Stomach smooth muscle (tissue), 2 donors: ENCODE measurements around the gene CRTAC1.

ENCODE experiments used
- H3K27ac ChIP-seq: one replicate; pipeline ENCODE4 v1.7.0; 2013; ENCODE audit warnings: mild to moderate bottlenecking, low read length, inconsistent platforms
- H3K27me3 ChIP-seq, 2 donors: one replicate each; pipeline ENCODE4 v1.7.0; 2013; ENCODE audit warnings: low read length in 2 of 2; ENCODE audit not compliant: insufficient read depth in 2 of 2, control insufficient read depth in 1 of 2
- H3K36me3 ChIP-seq, 2 donors: one replicate each; pipeline ENCODE4 v1.7.0; 2013; ENCODE audit warnings: low read length in 2 of 2; ENCODE audit not compliant: control insufficient read depth in 2 of 2, insufficient read depth in 2 of 2
- H3K4me1 ChIP-seq: one replicate; pipeline ENCODE4 v1.7.0; 2013; ENCODE audit warnings: low read length; ENCODE audit not compliant: control insufficient read depth, insufficient read depth
- H3K4me3 ChIP-seq, 2 donors: one replicate each; pipeline ENCODE4 v1.7.0; 2013; ENCODE audit warnings: low read length in 2 of 2
- H3K9ac ChIP-seq, 2 donors: one replicate each; pipeline ENCODE4 v1.7.0; 2013; ENCODE audit warnings: low read length in 2 of 2, mild to moderate bottlenecking in 1 of 2
- H3K9me3 ChIP-seq, 2 donors: one replicate each; pipeline ENCODE4 v1.7.0; 2013; ENCODE audit warnings: low read length in 2 of 2; ENCODE audit not compliant: control insufficient read depth in 2 of 2
- donor health status: healthy.
- donor health status: Pancreatic carcinoma.

The CRTAC1 gene

DNA sequence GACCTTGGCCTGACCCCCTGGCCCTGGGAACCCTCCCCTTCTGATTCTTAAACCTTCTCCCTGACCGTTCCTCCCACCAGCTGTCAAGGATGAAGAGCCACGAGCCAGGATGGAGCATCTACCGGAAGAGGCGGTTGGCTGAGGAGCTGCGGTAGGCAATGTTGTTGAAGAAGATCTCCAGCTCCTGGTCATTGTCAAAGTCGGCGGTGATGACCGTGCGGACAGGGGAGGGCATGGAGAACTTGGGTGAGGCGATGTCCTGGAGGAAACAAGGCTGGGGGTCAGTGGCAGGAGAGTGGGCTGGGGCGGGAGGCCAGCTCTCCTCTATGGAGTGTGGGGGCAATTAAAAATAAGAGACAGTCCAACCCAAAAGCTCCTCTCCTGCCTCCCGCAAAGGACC, 129.0 kb downstream of the CRTAC1 start:
- Histone ChIP-seq H3K27me3 (peaks cover 14 to 16% of the 10 kb centered on the region in 2 donors), H3K27ac (no peak overlapping the region), H3K9me3 (no peaks in the 10 kb centered on the region), H3K4me3 (no peak overlapping the region), H3K36me3 (no peaks in the 10 kb centered on the region), H3K4me1 (no peaks in the 10 kb centered on the region), H3K9ac (no peak overlapping the region)

DNA sequence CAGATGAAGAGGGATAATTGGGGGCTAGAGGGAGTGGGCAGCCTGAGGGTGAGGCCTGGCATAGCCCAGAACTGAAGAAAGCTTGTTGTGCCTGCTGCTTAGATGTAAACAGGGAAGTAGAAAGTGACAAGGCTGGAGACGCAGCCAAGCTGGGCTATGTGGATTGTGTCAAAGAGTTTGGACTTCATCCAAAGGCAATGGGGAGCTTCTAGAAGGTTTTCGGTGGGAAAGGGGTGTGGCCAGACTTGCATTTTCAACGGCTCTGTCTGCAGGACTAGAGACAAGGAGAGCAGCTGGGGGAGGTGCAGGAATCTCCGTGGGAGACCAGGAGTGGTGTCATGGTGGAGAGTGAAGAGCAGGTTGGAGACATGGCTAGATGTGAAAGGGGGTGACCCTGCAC, 132.0 kb downstream of the CRTAC1 start:
- no peaks in the 10 kb centered on the region for H3K36me3 ChIP-seq
- peaks cover 9 to 16% of the 10 kb centered on the region in 2 donors for H3K27me3 ChIP-seq
- peaks cover 0 to 3% of the 10 kb centered on the region in 2 donors for H3K9me3 ChIP-seq
- no peak overlapping the region for H3K4me3 ChIP-seq
- no peak overlapping the region for H3K27ac ChIP-seq
- no peak overlapping the region for H3K9ac ChIP-seq
- H3K4me1 ChIP-seq = no peaks in the 10 kb centered on the region

DNA sequence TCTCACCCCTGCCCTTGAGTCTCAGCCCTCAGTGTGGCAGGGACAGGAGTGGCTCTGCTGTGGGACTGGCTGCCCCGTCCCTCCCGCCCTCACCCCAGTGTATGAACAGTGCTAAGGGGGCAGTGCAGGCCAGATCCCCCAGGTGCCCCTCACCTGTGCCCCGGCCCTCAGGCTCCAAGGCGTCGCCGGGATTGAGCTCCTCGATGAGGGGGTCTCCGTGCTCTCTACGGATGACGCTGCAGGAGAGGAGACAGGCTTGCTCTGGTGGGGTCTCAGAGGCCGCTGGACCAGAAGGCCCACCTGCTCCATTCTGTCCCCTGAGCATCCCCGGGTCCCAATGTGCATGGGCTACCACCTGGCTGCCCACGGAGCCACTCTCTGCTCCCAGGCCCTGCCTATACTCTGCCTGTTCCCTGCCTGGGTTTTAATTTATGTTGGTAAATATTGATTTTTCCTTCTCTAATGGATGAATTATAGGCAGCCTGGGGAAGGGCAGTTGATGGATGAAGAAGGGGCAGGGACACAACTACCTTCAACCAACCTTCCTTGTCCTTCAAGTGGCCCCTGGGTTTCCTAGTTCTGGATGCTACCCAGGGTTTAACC, 133.6 kb downstream of the CRTAC1 start:
- Histone ChIP-seq H3K27me3 (peaks cover 9 to 15% of the 10 kb centered on the region in 2 donors), H3K9me3 (peaks cover 0 to 3% of the 10 kb centered on the region in 2 donors), H3K4me1 (no peaks in the 10 kb centered on the region), H3K27ac (no peak overlapping the region), H3K9ac (no peak overlapping the region), H3K4me3 (no peak overlapping the region), H3K36me3 (no peaks in the 10 kb centered on the region)

DNA sequence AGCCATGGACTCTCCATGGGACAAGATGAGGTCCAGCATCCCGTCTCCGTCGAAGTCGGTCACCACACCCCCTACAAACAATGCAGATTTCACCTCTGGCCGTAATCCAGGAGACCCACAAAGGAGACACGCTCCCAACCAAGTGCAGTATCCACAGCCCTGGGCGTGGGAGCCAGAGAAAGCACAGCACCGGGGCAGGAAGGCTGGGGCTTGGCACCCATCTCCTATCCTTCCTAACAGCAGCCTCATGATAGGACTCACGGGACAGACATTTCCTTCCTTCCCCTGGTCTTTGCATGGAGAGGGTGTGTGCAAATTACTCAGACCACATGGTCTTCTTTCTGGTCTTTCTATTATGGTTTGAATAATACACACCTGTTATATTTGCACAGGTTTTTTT, 134.5 kb downstream of the CRTAC1 start:
- Histone ChIP-seq H3K9me3 (peaks cover 0 to 3% of the 10 kb centered on the region in 2 donors), H3K4me3 (no peak overlapping the region), H3K27ac (no peak overlapping the region), H3K27me3 (peaks cover 9 to 18% of the 10 kb centered on the region in 2 donors), H3K4me1 (no peaks in the 10 kb centered on the region), H3K36me3 (no peaks in the 10 kb centered on the region), H3K9ac (no peak overlapping the region)

DNA sequence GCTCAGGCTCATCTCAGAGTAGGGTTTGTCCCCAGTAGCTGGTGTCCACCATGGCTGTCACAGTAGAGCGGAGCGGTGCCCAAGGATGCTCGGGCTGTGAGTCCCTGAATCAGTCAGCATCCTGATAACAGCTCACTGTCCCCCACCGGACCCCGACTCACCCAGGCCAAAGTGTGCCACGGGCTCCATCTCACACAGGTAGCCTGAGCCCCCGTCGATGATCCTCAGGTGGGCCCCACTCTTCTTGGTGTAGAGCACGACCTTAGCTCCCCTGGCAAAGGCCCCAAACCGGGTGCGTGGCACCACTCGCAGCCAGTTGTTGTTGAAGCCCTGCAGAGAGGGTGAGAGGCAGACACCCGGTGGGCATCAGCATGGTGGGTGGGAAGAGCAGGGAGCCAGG, 135.3 kb downstream of the CRTAC1 start:
- Histone ChIP-seq H3K36me3 (no peaks in the 10 kb centered on the region), H3K4me1 (no peaks in the 10 kb centered on the region), H3K27ac (no peak overlapping the region), H3K9me3 (peaks cover 0 to 3% of the 10 kb centered on the region in 2 donors), H3K9ac (no peak overlapping the region), H3K27me3 (peaks cover 9 to 18% of the 10 kb centered on the region in 2 donors), H3K4me3 (no peak overlapping the region)

DNA sequence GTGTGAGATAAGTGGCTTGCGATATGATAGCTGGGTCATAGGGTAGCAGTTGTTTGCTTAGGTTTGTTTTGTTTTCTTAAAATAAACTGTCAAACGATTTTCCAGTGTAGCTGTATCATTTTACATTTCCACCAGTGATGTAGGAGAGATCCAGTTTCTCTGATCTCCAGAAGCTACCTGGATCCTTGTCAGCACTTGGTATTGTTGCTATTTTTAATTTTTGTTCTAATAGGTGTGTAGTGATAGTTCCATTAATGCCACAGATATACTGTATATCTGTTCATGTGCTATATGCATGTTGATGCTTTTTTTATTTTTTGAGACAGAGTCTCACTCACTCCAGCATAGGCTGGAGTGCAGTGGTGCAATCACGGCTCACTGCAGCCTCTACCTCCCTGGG, 136.3 kb downstream of the CRTAC1 start:
- Histone ChIP-seq H3K4me1 (no peaks in the 10 kb centered on the region), H3K4me3 (no peak overlapping the region), H3K9ac (no peak overlapping the region), H3K27me3 (peaks cover 6 to 17% of the 10 kb centered on the region in 2 donors), H3K27ac (no peak overlapping the region), H3K9me3 (peaks cover 0 to 3% of the 10 kb centered on the region in 2 donors), H3K36me3 (no peaks in the 10 kb centered on the region)

DNA sequence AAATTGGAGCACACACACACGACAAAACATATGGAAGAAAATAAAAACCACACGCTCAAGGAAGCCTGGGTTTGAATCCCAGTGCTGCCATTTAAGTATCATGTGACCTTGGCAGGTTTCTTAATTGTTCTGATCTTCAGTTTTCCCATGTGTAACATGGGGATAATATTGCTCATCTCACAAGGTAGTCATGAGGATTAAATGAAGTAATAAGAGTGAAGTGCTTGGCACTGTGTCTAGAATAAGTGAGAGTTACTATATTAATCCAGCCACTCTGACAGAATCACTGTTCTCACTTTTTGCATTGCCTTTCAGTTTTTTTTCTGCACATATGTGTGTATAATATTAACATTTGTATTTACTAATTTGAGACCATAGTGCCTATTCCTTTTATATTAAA, 137.5 kb downstream of the CRTAC1 start:
- Histone ChIP-seq H3K4me3 (no peak overlapping the region), H3K36me3 (no peaks in the 10 kb centered on the region), H3K4me1 (no peaks in the 10 kb centered on the region), H3K27me3 (peaks cover 0 to 13% of the 10 kb centered on the region in 2 donors), H3K27ac (no peak overlapping the region), H3K9me3 (peaks cover 0 to 3% of the 10 kb centered on the region in 2 donors), H3K9ac (no peak overlapping the region)

DNA sequence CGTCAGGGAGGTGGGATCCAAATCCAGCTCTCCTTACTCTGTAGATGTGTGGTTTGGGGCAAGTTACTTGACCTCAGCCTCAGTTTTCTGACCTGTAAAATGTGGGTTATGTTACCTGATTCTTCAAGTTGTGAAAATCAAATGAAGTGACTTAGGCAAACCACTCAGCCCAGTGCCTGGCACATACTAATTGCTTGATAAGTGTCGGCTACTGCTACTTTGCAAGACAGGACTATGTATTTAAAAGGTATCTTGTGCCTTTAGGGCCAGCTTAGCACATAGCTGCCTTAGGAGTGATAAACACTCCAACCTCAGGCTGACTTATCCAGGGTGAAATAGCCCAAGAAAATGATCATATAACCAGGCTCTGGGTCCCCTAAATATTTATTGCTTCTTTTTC, 137.9 kb downstream of the CRTAC1 start:
- H3K9ac ChIP-seq = no peak overlapping the region
- no peaks in the 10 kb centered on the region for H3K4me1 ChIP-seq
- peaks cover 0 to 13% of the 10 kb centered on the region in 2 donors for H3K27me3 ChIP-seq
- H3K9me3 ChIP-seq = peaks cover 0 to 3% of the 10 kb centered on the region in 2 donors
- H3K36me3 ChIP-seq = no peaks in the 10 kb centered on the region
- H3K27ac ChIP-seq = no peak overlapping the region
- no peak overlapping the region for H3K4me3 ChIP-seq

DNA sequence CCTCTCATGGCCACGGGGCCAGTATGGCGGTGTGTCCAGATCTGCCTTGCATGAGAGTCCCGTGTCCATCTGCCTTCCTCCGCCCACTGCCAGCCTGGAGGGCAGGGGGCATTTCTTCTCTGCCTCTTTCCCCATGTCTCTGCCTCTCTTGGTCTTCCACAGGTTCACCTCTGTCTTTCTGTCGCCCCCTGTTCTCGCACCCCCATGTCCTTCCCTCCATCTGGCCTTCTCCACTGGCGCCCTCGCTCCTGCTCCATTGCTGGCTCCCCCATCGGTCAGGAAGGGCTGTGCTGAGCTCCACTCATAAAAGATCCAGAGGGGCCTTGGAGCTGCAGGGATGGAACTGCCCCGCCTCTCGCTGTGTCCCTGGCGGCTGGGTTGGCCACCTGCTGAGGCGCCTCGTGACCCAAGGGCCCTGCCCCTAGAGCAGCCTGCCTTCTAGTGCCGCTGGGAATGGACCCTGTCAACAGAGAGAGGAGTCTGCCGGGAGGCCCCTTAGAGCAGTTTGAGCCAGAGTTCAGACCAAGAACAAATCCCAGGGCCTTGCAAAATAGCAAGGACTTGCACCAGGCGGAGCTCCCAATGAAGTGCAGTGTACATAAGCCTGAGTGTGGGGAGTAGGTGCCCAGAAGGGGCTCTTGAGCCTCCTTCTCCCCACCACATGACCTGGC, 138.8 kb downstream of the CRTAC1 start:
- Histone ChIP-seq H3K9ac (no peak overlapping the region), H3K36me3 (no peaks in the 10 kb centered on the region), H3K27ac (no peak overlapping the region), H3K4me1 (no peaks in the 10 kb centered on the region), H3K4me3 (no peak overlapping the region), H3K27me3 (peaks cover 0 to 11% of the 10 kb centered on the region in 2 donors), H3K9me3 (peaks cover 0 to 3% of the 10 kb centered on the region in 2 donors)

DNA sequence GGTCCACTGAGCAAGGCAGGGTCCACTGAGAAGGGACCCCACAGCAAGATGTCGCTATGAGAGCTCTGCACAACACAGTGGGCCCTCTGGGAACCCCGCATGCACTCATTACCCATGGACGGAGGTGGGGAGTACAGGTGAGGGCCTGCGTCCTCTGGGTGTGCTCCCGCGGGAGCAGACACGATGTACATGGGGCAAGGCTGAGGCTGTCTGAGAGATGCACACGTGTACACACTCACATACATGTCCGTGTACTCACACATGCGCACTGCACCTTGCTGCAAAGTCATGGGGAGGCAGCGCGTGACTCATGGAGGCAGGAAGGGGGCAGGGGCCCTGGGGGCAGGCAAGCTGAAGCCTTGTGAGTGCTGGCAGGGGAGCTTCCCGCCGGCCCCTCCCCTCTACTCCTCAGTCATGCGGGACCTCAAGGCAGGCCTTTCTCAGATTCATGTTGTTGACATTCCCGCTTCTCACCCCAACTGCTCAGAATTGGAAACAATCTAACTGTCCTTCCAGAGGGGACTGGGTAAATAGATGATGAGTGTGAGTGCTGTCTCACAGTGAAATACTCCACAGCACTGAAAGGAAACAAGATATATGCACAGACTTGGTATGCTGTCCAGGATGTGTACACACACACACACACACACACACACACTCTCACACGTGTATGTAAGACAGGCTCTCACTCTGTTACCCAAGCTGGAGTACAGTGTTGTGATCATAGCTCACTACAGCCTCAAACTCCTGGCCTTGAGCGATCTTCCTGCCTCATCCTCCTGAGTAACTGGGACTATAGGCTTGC, 140.8 kb downstream of the CRTAC1 start:
- Histone ChIP-seq H3K4me1 (no peaks in the 10 kb centered on the region), H3K4me3 (no peak overlapping the region), H3K9me3 (peaks cover 0 to 3% of the 10 kb centered on the region in 2 donors), H3K27me3 (peaks cover 0 to 5% of the 10 kb centered on the region in 2 donors), H3K36me3 (no peaks in the 10 kb centered on the region), H3K27ac (no peak overlapping the region), H3K9ac (no peak overlapping the region)
